Measurements from ENCODE around the gene IQSEC1.

The IQSEC1 gene

GRCh38 chr3:13016083-13016720, 57.0 kb downstream of the IQSEC1 start:
- no peak for TF ChIP-seq CTCF (IDR thresholded peaks at IDR 0.05; ENCODE audit: extremely low read depth, missing control alignments)

DNA sequence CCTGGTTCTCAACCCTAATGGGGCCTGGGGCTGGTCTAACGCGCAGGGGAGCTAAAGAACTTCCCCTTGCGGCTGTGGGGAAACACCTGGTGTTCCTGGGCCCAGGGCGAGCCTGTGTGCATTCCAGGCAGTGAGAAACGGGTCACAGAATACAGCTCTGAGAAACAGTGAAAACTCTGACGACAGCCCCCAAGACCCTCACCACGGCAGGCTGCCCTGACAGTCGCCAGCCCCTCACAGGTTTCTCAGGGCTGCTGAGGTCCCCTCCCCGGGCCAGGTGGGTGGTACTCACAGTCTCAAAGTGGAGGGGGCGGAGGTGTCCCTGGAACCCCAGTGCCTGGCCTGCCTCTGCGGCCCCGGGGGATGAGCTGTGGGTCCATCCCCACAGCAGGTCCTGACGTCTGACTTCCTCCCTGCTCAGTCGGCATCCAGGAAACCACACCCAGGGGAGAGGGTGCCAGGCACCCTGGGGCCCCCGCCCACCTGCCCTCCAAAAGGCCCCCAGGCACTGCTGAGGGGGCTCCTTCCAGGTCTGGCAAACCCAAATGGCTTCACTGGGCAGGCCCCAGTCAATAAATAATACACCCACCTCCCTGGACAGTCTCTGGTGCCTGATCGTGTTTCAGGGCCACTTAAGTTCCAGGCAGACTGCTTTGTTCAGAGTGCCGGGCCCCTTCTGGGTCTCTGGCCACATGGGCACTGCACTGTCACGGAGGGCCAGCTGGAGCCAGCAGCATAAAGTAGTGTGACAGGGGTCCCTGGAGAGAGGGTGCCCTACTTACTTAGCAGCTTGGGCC, 57.7 kb downstream of the IQSEC1 start:
- TF ChIP-seq CTCF (IDR thresholded peaks at IDR 0.05; ENCODE audit: extremely low read depth, missing control alignments), result no peak
- DNase-seq (ENCODE audit: low spot score), result no peak

More at GRCh38 chr3:13016083-13016720, 57.0 kb downstream of the IQSEC1 start:
- peak; percentile 72 for DNase-seq (ENCODE audit: low spot score)

DNA sequence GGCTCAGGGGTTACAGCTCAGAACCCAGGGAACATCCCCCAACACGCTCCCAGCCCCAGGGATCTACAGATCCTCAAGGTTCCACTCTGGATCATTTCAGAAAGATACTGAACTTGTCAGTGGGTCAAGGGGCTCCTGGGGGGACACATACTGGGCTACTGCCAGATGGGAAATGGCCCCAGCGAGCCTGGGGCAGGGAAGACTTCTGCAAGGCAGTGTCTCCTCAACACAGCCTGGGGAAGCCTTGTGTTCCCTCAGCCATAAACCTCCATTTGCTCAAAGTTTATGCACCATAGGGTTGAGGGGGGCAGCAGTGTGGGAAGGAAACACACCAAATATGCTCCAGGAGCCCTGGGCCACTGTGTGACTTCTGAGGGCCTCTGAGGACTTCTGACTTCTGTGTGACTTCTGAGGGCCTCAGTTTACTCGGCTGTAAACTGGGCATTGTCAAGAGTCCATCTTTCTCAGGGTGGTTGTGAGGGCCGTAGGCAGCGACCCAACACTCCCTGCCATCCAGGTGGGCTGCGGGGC, 58.4 kb downstream of the IQSEC1 start:
- no peak for TF ChIP-seq CTCF (IDR thresholded peaks at IDR 0.05; ENCODE audit: extremely low read depth, missing control alignments)
- no peak for DNase-seq (ENCODE audit: low spot score)

GRCh38 chr3:13013994-13014754, 59.1 kb downstream of the IQSEC1 start:
- TF ChIP-seq CTCF (IDR thresholded peaks at IDR 0.05; ENCODE audit: extremely low read depth, missing control alignments), result no peak
- no peak for DNase-seq (ENCODE audit: low spot score)

DNA sequence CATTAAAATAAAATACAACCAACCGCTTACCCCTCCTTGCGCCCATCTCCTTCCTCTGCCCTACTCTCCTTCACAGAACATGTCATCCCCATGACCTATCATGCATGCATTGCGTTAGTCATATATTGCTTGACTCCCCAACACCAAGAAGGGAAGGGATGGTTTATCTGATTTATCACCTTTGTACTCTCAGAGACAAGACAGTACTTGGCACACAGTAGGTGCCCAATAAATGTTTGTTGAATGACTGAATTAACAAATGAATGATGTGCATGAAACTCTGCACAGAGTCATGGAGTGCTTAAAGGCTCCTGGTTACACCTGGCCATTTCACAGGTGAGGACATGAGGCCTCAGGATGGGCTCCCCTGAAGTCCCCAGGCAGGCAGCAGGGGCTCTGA, 59.7 kb downstream of the IQSEC1 start:
- no peak for TF ChIP-seq CTCF (IDR thresholded peaks at IDR 0.05; ENCODE audit: extremely low read depth, missing control alignments)
- DNase-seq (ENCODE audit: low spot score), result no peak

DNA sequence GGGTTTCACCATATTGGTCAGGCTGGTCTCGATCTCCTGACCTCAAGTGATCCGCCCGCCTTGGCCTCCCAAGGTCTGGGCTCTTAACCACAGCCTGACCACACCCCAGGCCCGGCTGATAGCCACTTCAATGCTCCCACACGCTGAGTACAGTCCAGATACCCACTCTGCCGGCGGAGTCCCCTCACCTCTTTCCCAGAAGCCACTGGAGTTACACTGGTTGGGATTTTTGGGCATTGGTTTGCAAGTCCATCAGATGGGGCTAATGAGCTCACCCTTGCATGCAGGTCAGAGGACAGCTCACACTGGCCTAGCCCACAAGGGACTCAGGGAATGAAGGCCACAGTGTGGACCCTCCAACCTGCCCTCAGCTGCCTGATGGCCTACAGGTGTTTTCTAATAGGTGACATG, 60.1 kb downstream of the IQSEC1 start:
- DNase-seq (ENCODE audit: low spot score), result no peak
- TF ChIP-seq CTCF (IDR thresholded peaks at IDR 0.05; ENCODE audit: extremely low read depth, missing control alignments), result no peak

All from GM20000 (cell line).